CD4-positive, alpha-beta T cell treated with Interleukin-12 subunit alpha and Interleukin-12 subunit beta, for 1 hour (primary cell): ENCODE data around the gene CNKSR3.

Experiments
- DNase-seq: peaks from one replicate; pipeline ENCODE4 v3.0.0-alpha.2; 2020

Gene CNKSR3

GRCh38 chr6:154377726-154378125, 132.8 kb downstream of the CNKSR3 start:
- no peak for DNase-seq

- DNase-seq = no peak
These were observed 136.5 kb downstream of the CNKSR3 start for GRCh38 chr6:154373971-154374370.

- no peak for DNase-seq
These were observed 139.2 kb downstream of the CNKSR3 start for GRCh38 chr6:154371281-154371680.

- DNase-seq = peak; percentile 15
These were observed 139.9 kb downstream of the CNKSR3 start for GRCh38 chr6:154370545-154370944.

GRCh38 chr6:154367839-154368695, 142.4 kb downstream of the CNKSR3 start:
- DNase-seq = no peak

GRCh38 chr6:154367336-154367735, 143.1 kb downstream of the CNKSR3 start:
- DNase-seq = no peak

- DNase-seq = no peak
These were observed 146.7 kb downstream of the CNKSR3 start for GRCh38 chr6:154363821-154364220.

- DNase-seq = no peak
These were observed 149.0 kb downstream of the CNKSR3 start for GRCh38 chr6:154361476-154361875.

GRCh38 chr6:154360476-154360875, 150.0 kb downstream of the CNKSR3 start:
- no peak for DNase-seq

GRCh38 chr6:154359679-154360078, 150.8 kb downstream of the CNKSR3 start:
- no peak for DNase-seq

- DNase-seq = no peak
These were observed 151.3 kb downstream of the CNKSR3 start for GRCh38 chr6:154359161-154359574.

- no peak for DNase-seq
These were observed 152.4 kb downstream of the CNKSR3 start for GRCh38 chr6:154358019-154358545.

- DNase-seq = no peak
These were observed 153.8 kb downstream of the CNKSR3 start, which contains the start of gene IPCEF1 for GRCh38 chr6:154356690-154357089. IPCEF1 (minus strand) TSS chr6:154356803; CDS start chr6:154265947, 90,856 bp downstream.

- no peak for DNase-seq
These were observed 154.4 kb downstream of the CNKSR3 start for GRCh38 chr6:154356113-154356512.

GRCh38 chr6:154354265-154354777, 156.2 kb downstream of the CNKSR3 start:
- no peak for DNase-seq

- DNase-seq = no peak
These were observed 156.9 kb downstream of the CNKSR3 start for GRCh38 chr6:154353626-154354025.

- no peak for DNase-seq
These were observed 157.4 kb downstream of the CNKSR3 start for GRCh38 chr6:154352898-154353585.

GRCh38 chr6:154350293-154350692, 160.2 kb downstream of the CNKSR3 start:
- no peak for DNase-seq

- no peak for DNase-seq
These were observed 162.5 kb downstream of the CNKSR3 start for GRCh38 chr6:154347981-154348380.

GRCh38 chr6:154345811-154346210, 164.7 kb downstream of the CNKSR3 start:
- no peak for DNase-seq

- no peak for DNase-seq
These were observed 166.8 kb downstream of the CNKSR3 start for GRCh38 chr6:154343473-154344308.

GRCh38 chr6:154341871-154342270, 168.6 kb downstream of the CNKSR3 start:
- DNase-seq = no peak

- no peak for DNase-seq
These were observed 169.1 kb downstream of the CNKSR3 start for GRCh38 chr6:154341336-154341735.
